ENCODE data around the gene ANKRD55.

Gene ANKRD55

DNA sequence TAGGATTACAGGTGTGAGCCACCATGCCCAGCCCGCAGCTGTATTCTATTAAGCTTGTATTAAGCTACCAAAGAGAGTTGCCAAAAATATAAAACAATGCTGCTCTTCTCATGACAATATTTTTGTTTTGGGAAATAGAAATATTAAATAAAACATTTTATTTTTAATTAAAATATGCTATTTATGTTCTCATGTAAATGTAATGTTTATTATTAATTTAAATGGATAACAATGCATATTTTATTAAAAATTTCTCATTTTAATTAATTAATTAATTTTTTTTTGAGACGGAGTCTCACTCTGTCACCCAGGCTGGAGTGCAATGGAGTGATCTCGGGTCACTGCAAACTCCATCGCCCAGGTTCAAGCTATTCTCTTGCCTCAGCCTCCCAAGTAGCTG, 117.5 kb downstream of the ANKRD55 start:
- TF ChIP-seq, protein P1, sequence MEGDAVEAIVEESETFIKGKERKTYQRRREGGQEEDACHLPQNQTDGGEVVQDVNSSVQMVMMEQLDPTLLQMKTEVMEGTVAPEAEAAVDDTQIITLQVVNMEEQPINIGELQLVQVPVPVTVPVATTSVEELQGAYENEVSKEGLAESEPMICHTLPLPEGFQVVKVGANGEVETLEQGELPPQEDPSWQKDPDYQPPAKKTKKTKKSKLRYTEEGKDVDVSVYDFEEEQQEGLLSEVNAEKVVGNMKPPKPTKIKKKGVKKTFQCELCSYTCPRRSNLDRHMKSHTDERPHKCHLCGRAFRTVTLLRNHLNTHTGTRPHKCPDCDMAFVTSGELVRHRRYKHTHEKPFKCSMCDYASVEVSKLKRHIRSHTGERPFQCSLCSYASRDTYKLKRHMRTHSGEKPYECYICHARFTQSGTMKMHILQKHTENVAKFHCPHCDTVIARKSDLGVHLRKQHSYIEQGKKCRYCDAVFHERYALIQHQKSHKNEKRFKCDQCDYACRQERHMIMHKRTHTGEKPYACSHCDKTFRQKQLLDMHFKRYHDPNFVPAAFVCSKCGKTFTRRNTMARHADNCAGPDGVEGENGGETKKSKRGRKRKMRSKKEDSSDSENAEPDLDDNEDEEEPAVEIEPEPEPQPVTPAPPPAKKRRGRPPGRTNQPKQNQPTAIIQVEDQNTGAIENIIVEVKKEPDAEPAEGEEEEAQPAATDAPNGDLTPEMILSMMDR (IDR thresholded peaks at IDR 0.05; ENCODE audit: low read depth, low read length, missing control alignments) = no peak
- no peak overlapping the region for H3K4me3 ChIP-seq (ENCODE audit: low read depth, low read length)
- no peak for DNase-seq (ENCODE audit: low read depth)

DNA sequence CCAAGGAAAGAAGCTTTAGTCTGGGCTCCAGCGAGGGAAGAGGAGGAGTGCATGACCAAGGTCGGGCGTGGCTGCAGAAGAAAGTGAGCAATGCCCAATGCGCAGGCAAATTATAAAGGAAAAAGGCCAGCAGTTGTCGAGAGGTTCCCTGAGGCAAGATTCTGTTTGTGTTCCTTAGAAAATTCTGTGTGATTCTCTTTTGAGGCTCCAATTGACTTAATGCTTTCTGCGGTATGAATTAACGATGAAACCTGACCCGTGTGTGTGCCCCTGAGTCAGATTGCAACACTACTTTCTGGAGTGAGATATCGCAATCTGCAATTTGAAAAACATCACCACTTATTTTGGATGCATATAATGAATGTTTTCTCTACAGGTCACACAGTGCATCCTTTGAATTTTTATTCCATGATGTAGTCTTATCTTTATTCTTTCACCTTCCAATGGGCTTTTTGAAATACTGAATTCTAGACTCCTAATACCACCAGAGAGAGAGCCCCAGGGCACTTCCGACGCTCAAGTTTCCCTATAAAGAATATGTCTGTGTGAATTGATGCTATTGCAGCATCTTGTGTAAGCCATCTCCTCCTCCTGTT, 120.5 kb downstream of the ANKRD55 start:
- no peak for DNase-seq (ENCODE audit: low read depth)

GRCh38 chr5:56111404-56111781, 121.7 kb downstream of the ANKRD55 start:
- TF ChIP-seq, protein P1 (IDR thresholded peaks at IDR 0.05; ENCODE audit: low read depth, low read length, missing control alignments) = no peak
- no peak for DNase-seq (ENCODE audit: low read depth)
- H3K4me3 ChIP-seq (ENCODE audit: low read depth, low read length) = no peak overlapping the region

More for the DNA sequence above, 120.5 kb downstream of the ANKRD55 start:
- TF ChIP-seq, protein P1 (IDR thresholded peaks at IDR 0.05; ENCODE audit: low read depth, low read length, missing control alignments) = no peak
- H3K4me3 ChIP-seq (ENCODE audit: low read depth, low read length) = no peak overlapping the region

DNA sequence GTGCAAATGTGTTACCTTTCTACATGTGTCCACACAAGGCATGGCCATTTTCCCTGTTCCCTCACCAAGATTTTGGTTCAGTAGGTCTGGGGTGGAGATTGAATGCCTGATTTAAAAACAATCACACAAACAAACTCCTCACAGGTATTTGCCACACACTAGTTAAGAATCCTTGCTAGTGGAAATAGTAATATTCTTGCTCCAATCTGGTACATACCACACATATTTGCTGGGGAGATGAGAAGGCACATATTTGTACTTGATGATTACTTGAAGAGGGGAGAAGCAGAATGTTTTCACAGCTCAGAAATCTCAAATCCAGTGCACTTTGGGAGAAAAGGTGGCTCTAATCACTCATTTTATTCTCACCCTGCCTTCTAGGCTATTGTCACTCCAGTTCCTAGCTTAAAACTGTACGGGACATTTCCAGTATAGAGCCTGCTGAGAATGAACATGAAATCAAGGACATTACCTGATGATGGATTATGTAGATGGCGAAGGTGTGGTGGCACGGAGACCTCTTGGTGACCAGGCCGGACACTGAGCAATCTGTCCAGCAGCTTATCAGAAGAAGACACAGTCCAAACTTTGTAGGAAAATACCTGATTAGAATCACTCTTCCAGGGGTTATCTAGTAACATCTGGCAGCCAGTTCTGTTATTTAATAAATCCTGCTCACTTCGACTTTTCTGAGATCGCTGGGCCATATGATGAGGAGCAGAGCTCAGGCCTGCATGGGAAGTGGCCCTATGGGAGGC, 122.3 kb downstream of the ANKRD55 start:
- H3K4me3 ChIP-seq (ENCODE audit: low read depth, low read length) = no peak overlapping the region
- DNase-seq (ENCODE audit: low read depth) = no peak
- TF ChIP-seq, protein P1 (IDR thresholded peaks at IDR 0.05; ENCODE audit: low read depth, low read length, missing control alignments) = no peak

- DNase-seq (ENCODE audit: low read depth) = no peak
- TF ChIP-seq, protein P1 (IDR thresholded peaks at IDR 0.05; ENCODE audit: low read depth, low read length, missing control alignments) = no peak
Observed at GRCh38 chr5:56108246-56108645, 124.9 kb downstream of the ANKRD55 start.

DNA sequence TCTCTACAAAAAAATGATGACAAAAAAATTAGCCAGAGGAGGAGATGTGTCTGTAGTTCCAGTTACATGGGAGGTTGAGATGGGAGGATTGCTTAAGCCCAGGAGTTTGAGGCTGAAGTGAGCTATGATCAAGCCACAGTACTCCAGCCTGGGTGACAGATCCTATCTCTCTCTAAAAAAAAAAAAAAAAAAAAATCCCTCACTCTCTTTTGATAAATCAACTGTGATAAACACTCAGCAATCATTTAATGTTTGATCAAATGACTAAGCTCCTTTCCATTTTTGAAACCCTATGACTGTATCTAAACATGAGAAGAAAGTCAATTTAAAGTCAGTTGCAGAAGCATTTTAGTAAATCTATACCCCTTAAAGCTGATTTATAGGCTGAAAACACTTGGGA, 126.3 kb downstream of the ANKRD55 start:
- TF ChIP-seq, protein P1 (IDR thresholded peaks at IDR 0.05; ENCODE audit: low read depth, low read length, missing control alignments) = no peak
- no peak for DNase-seq (ENCODE audit: low read depth)
- no peak overlapping the region for H3K4me3 ChIP-seq (ENCODE audit: low read depth, low read length)

More at GRCh38 chr5:56108246-56108645, 124.9 kb downstream of the ANKRD55 start:
- H3K4me3 ChIP-seq (ENCODE audit: low read depth, low read length) = no peak overlapping the region
